Measurements from ENCODE around the gene MKKS.
A peak's percentile ranks its signal among the peaks of the same experiment; 100 is the strongest.

The MKKS gene

DNA sequence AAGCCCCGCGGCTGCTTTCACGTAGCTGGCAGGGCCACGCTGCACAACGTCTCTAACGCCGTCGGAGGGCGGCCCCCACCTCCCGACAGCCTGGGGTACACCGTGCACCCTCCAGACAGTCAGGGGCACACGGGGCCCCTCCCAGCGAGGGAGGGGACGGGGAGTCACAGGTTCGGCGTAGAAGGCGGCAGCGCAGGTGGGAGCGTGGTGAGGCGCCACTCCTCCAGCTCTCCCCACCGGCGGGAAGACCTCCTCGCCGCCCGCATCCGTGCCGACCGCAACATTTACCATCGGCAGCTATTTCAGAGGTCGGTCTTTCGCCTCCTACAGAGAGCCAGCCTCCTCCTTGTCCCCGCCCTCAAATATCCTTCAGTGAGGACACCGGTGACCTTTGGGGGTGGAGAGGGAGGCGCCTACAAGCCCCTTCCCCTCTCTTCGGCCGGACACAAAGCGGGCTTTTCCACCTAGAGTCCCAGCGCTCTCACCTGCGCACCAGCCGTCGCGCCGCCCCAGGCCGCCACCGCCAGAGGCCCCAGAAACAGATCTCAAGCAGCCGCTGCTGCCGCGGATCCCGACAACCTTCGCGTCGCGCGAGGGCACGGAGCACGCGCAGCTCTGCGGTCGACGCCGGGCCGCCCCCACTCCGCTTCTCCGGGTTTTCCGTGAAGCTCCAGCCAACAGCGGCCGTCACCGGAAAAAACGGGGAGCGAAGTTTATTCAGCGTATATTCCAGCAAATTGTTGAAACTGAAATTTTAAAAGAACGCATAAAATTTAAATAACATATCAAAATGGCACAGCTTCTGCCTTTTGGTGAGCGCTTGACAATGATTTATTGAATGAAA, at the start of gene MKKS:
MKKS (minus strand) TSS at position 600 of the 844 bp plus-strand sequence. CDS start 20,708 bp downstream, outside the sequence.
- TF ChIP-seq POLR2AphosphoS5 (IDR thresholded peaks at IDR 0.05; ENCODE audit: borderline replicate concordance, low read depth, low read length), result peak; percentile 69
- TF ChIP-seq FOXP2 (optimal IDR thresholded peaks at IDR 0.05; ENCODE audit: control extremely low read depth, extremely low read length, insufficient read depth), result no peak
- no peak for DNase-seq (ENCODE audit: low read depth, low spot score)
- peak within 1 kb of the TSS; percentile 79 for H3K4me3 ChIP-seq
- H3K9ac ChIP-seq (ENCODE audit: insufficient read length), result peak within 1 kb of the TSS; percentile 87
- H3K9me3 ChIP-seq (ENCODE audit: low read depth, low read length), result no peaks in the 10 kb centered on the region
- H3K36me3 ChIP-seq (ENCODE audit: insufficient read depth, low read length), result peaks cover 7% of the 10 kb centered on the region; the same call in 1 of the 2 replicates
- H3K27ac ChIP-seq, result peak within 1 kb of the TSS; percentile 91

DNA sequence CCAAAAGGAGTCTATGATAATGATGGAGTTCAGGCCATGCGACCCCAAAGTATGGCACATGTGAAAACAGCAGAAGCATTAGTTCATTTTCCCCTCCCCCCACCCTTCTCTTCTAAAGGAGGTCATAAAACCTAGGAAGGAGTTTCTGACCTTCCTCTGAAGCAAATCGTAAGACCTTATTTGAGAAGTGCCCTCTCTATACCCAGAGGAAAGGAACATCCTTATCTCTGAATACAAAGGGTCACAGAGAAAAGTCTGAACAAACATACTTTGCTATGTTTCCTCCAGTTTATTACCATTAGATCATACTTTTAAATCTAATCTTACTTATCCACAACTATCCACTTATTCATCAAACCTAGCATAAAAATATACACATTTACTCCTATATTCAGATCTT, 49.7 kb upstream of the MKKS start:
- no peak for TF ChIP-seq POLR2AphosphoS5 (IDR thresholded peaks at IDR 0.05; ENCODE audit: borderline replicate concordance, low read depth, low read length)
- no peak for TF ChIP-seq EZH2 (IDR thresholded peaks at IDR 0.05)
- TF ChIP-seq FOXP2 (optimal IDR thresholded peaks at IDR 0.05; ENCODE audit: control extremely low read depth, extremely low read length, insufficient read depth), result no peak
- H3K27ac ChIP-seq, result no peak overlapping the region
- H3K9ac ChIP-seq (ENCODE audit: insufficient read length), result no peak overlapping the region
- H3K9me3 ChIP-seq (ENCODE audit: low read depth, low read length), result no peaks in the 10 kb centered on the region
- no peaks in the 10 kb centered on the region for H3K36me3 ChIP-seq (ENCODE audit: insufficient read depth, low read length)
- no peak for DNase-seq (ENCODE audit: low read depth, low spot score)
- H3K4me3 ChIP-seq, result no peak overlapping the region

DNA sequence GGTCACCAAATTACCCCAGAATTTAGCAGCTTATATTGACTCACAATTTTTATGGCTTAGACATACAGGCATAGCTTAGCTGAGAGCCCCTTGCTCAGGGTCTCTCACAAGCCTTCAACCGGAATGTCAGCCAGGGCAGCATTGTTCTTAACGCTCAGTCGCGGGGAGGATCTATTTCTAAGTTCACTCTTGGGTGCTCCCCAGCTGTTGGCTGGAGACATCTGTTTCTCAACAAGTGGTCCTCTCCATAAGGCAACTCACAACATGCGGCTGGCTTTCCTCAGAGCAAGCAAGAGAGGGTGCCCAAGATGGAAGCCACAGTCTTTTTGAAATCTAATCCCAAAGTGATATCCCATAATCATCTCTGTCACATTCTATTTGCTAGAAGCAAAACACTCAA, 47.7 kb upstream of the MKKS start:
- no peak overlapping the region for H3K4me3 ChIP-seq
- peak overlapping the region; percentile 50; the same call in 1 of the 2 replicates for H3K27ac ChIP-seq
- TF ChIP-seq EZH2 (IDR thresholded peaks at IDR 0.05) (no peak), FOXP2 (optimal IDR thresholded peaks at IDR 0.05; ENCODE audit: control extremely low read depth, extremely low read length, insufficient read depth) (no peak), POLR2AphosphoS5 (IDR thresholded peaks at IDR 0.05; ENCODE audit: borderline replicate concordance, low read depth, low read length) (no peak)
- no peak overlapping the region for H3K9ac ChIP-seq (ENCODE audit: insufficient read length)
- H3K36me3 ChIP-seq (ENCODE audit: insufficient read depth, low read length), result no peaks in the 10 kb centered on the region
- no peak for DNase-seq (ENCODE audit: low read depth, low spot score)
- H3K9me3 ChIP-seq (ENCODE audit: low read depth, low read length), result no peaks in the 10 kb centered on the region

DNA sequence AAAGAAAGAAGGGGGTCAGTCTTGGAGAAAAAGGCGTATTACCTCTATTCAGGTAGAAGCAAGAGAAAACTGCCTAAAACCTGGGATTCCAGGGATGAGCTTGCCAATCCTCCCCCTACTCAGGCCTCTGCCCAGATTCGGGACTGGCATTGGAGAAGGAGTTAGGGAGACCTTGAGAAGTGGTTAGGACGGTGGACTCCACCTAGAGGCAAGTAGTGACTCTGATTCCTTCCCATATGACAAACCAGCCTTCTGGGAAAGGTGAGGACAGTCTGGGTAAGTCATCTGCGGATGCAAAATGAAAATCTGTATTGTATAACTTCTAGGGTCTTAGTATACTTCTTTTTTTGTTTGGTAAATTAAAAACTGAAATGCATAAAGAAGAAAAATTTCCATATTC, 44.9 kb upstream of the MKKS start:
- no peak for TF ChIP-seq FOXP2 (optimal IDR thresholded peaks at IDR 0.05; ENCODE audit: control extremely low read depth, extremely low read length, insufficient read depth)
- TF ChIP-seq EZH2 (IDR thresholded peaks at IDR 0.05), result no peak
- no peak for TF ChIP-seq POLR2AphosphoS5 (IDR thresholded peaks at IDR 0.05; ENCODE audit: borderline replicate concordance, low read depth, low read length)
- H3K36me3 ChIP-seq (ENCODE audit: insufficient read depth, low read length), result no peaks in the 10 kb centered on the region
- H3K4me3 ChIP-seq, result no peak overlapping the region
- DNase-seq (ENCODE audit: low read depth, low spot score), result no peak
- H3K9ac ChIP-seq (ENCODE audit: insufficient read length), result no peak overlapping the region
- no peak overlapping the region for H3K27ac ChIP-seq
- H3K9me3 ChIP-seq (ENCODE audit: low read depth, low read length), result no peaks in the 10 kb centered on the region

GRCh38 chr20:10478205-10478604, 44.2 kb upstream of the MKKS start:
- TF ChIP-seq EZH2 (IDR thresholded peaks at IDR 0.05) (no peak), FOXP2 (optimal IDR thresholded peaks at IDR 0.05; ENCODE audit: control extremely low read depth, extremely low read length, insufficient read depth) (no peak)
- DNase-seq (ENCODE audit: low read depth, low spot score), result no peak
- H3K4me3 ChIP-seq, result no peak overlapping the region
- H3K27ac ChIP-seq, result no peak overlapping the region
- no peaks in the 10 kb centered on the region for H3K9me3 ChIP-seq (ENCODE audit: low read depth, low read length)
- H3K9ac ChIP-seq (ENCODE audit: insufficient read length), result no peak overlapping the region
- no peaks in the 10 kb centered on the region for H3K36me3 ChIP-seq (ENCODE audit: insufficient read depth, low read length)

GRCh38 chr20:10476319-10476724, 42.3 kb upstream of the MKKS start:
- Histone ChIP-seq H3K36me3 (ENCODE audit: insufficient read depth, low read length) (no peaks in the 10 kb centered on the region), H3K9ac (ENCODE audit: insufficient read length) (no peak overlapping the region), H3K9me3 (ENCODE audit: low read depth, low read length) (no peaks in the 10 kb centered on the region), H3K4me3 (no peak overlapping the region), H3K27ac (no peak overlapping the region)
- no peak for TF ChIP-seq EZH2 (IDR thresholded peaks at IDR 0.05)
- TF ChIP-seq POLR2AphosphoS5 (IDR thresholded peaks at IDR 0.05; ENCODE audit: borderline replicate concordance, low read depth, low read length), result no peak
- no peak for TF ChIP-seq FOXP2 (optimal IDR thresholded peaks at IDR 0.05; ENCODE audit: control extremely low read depth, extremely low read length, insufficient read depth)
- DNase-seq (ENCODE audit: low read depth, low spot score), result no peak

GRCh38 chr20:10475225-10475624, 41.2 kb upstream of the MKKS start:
- H3K36me3 ChIP-seq (ENCODE audit: insufficient read depth, low read length), result no peaks in the 10 kb centered on the region
- H3K9ac ChIP-seq (ENCODE audit: insufficient read length), result no peak overlapping the region
- no peak overlapping the region for H3K27ac ChIP-seq
- no peak overlapping the region for H3K4me3 ChIP-seq
- TF ChIP-seq POLR2AphosphoS5 (IDR thresholded peaks at IDR 0.05; ENCODE audit: borderline replicate concordance, low read depth, low read length), result no peak; the same call in 1 of the 2 replicates
- no peak for TF ChIP-seq FOXP2 (optimal IDR thresholded peaks at IDR 0.05; ENCODE audit: control extremely low read depth, extremely low read length, insufficient read depth)
- no peak for TF ChIP-seq EZH2 (IDR thresholded peaks at IDR 0.05)
- no peak for DNase-seq (ENCODE audit: low read depth, low spot score)
- H3K9me3 ChIP-seq (ENCODE audit: low read depth, low read length), result no peaks in the 10 kb centered on the region

- TF ChIP-seq FOXP2 (optimal IDR thresholded peaks at IDR 0.05; ENCODE audit: control extremely low read depth, extremely low read length, insufficient read depth) (no peak), EZH2 (IDR thresholded peaks at IDR 0.05) (no peak), POLR2AphosphoS5 (IDR thresholded peaks at IDR 0.05; ENCODE audit: borderline replicate concordance, low read depth, low read length) (no peak)
- Histone ChIP-seq H3K9me3 (ENCODE audit: low read depth, low read length) (no peaks in the 10 kb centered on the region), H3K36me3 (ENCODE audit: insufficient read depth, low read length) (no peaks in the 10 kb centered on the region), H3K27ac (no peak overlapping the region), H3K4me3 (no peak overlapping the region), H3K9ac (ENCODE audit: insufficient read length) (no peak overlapping the region)
- DNase-seq (ENCODE audit: low read depth, low spot score), result no peak
Observed at GRCh38 chr20:10474606-10475184, 40.7 kb upstream of the MKKS start.

Data from SK-N-MC (cell line).